SK-N-MC (cell line): ENCODE measurements around the gene ESYT3.

Experiments used
- EZH2 ChIP-seq: fragments of 200-600 bp; sonication (generic); IDR thresholded peaks from one replicate; pipeline ENCODE4 v1.6.1; 2017; ENCODE audit warnings: antibody characterized with exemption
- POLR2AphosphoS5 ChIP-seq: IDR thresholded peaks from 2 replicates; pipeline ENCODE4 v1.6.1; 2012; ENCODE audit warnings: mild to moderate bottlenecking, low read depth, low read length, borderline replicate concordance

DNA sequence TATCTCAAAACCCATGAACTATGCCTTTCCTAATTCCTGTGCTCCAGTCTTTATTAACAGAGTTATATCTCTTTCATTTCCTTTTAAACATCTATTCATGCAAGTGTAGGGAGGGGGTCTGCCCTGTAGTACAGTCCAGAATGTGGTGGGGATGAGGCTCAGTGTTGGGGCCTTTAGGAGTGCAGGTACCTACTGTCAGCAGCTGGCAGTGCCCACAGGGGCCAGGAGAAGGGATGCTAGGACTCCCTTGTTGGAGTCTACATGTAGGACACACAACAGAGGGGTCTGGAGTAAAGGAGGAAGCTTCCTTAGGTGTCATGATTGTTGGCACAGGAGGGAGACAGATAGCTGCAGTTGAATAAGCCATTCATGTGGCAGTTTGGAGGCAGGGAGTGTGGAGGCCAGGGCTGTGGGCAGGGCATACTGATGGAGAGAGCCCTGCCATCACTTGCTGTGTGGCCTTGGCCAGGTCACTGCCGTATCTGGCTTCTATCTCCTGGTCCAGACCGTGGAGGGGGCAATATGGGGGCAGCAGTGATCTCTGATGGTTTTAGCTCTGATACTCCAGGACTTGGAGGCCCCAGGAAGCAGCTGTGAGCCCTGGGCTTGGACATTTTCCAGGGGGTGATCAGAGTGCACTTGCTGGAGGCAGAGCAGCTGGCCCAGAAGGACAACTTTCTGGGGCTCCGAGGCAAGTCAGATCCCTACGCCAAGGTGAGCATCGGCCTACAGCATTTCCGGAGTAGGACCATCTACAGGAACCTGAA, 29.5 kb downstream of the ESYT3 start:
- no peak for TF ChIP-seq POLR2AphosphoS5
- TF ChIP-seq EZH2 = no peak
